ENCODE results near the gene C10orf143.

The C10orf143 gene

DNA sequence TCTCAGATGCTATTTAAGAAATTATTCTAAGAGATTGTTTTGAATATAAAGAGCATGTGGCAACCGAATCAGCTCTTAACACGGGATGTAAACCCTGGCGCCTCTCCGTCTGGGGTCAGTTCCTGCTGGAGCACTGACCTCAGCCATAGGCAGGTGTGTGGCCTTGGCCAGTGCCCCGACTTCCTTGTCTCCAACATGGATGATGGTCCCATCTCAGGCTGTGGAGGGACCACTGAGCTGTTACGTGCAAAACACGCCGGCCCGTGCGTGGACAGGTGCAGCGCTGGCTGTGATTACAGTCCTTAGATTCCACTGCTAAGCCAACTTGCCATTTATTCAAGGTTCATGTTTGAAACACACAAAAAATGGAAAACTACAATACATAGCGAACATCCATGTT is 59.9 kb downstream of the C10orf143 start:
- no peak for DNase-seq

GRCh38 chr10:130049987-130050386 is 60.6 kb downstream of the C10orf143 start:
- no peak for DNase-seq

DNA sequence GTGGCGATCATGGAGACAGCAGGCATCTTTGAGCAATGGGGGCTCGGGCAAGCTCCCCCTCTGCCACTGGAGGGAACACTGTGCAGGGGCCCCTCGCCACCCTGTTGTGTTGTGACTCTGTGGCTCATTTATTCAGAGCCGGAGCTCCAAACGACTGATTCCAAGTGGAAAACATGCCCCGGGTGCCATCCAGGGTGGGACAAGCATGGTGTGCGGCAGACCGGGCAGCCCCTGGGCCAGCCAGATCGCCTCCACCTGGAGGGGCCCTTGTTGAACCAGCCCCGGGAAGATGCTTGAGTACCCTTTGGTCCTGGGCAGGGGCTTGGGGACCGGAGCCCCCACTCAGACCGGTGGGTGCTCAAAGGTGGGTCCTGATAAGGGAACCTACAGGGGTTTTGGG is 61.4 kb downstream of the C10orf143 start:
- no peak for DNase-seq

- no peak for DNase-seq
Observed at GRCh38 chr10:130048081-130048480, 62.5 kb downstream of the C10orf143 start.

- DNase-seq, result no peak
Observed at GRCh38 chr10:130047336-130047735, 63.3 kb downstream of the C10orf143 start.

DNA sequence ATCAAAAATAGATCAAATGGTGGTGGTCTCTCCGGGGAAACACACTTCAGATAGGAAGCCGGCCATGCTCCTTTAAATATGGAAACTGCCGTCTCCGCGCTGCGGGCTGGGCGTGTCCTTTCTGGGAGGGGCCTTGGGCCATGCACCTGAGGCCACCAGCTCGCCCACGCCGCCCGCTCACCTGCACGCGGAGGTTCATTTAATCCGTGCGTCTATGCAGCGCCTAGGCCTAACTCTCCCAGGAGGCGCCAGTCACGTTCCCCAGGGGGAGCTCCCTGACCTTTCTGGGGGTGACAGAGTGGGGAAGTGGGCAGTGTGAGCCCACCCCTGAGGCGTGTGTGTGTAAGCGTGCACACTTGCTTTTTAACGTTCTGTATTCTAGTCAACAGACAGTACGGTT is 64.0 kb downstream of the C10orf143 start:
- DNase-seq, result no peak

DNA sequence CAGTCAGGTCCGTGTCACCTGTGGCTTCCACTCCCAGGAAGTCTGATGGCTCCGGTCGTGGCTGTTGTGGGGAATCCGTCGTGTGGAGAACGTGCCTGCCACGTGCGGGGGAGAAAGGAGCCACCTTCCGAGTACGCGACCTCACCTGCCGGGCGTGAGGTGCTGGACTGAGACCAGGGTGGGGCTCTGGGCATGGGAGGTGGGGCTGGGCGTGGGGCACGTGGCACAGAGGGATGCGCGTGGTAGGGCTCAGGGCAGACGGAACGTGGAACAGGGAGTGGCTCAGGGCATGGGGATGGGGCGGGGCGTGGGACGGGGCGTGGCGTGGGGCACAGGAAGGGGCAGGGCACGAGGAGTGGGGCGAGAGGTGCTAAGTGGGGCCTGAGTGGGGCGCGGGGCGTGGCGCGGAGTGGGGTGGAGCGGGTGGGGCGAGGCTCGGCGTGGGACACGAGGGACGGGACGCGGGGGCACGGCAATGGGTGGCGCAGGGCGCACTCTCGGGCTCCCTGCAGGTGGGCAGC is 64.8 kb downstream of the C10orf143 start:
- no peak for DNase-seq

DNA sequence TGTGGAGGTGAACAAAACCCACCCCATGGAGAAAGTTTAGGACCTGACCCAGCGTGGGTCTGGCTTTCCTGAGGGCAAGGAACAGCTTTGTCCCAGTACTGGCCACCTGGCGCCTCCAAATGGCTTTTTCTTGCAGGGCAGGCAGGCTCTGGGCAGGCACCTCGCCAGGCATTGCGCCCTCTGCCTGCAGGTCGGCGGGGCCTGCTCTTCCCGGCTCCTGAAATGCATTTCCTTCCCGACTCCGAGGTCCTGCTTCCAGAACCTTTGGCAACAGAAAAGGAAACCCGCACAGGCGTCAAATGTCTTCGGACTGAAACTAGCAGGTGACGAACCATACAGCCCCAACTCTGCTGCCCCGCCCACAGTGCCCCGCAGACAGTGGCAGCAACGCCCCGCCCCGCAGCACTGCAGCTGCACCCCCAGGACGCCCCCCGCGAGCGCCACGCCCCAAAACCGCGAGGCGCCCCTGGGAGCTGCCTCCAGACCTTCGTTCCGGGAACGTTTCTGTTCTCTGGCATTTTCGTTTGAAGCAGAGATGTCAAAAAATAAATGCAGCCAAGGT is 65.5 kb downstream of the C10orf143 start:
- DNase-seq, result no peak

- no peak for DNase-seq
Observed at GRCh38 chr10:130044067-130045061, 66.3 kb downstream of the C10orf143 start.

DNA sequence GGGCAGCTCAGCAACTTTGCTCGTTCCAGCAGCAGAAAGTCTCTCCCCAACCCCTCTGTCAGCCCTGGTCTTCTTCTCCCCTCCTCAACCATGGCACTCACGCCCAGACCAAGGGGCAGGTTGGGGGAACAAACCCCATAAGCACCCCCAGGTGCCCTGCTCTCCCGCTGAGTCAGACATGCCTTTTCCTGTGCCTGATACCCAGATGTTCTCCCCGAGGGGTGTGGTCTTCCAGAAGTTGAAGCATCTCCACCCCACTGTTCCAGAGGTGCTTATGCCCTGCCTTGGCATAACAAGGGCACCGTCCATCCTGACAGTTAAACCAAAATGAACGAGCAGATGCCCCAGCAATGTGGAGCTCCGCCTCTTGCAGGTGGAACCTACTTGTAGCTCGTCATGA is 67.1 kb downstream of the C10orf143 start:
- no peak for DNase-seq

DNA sequence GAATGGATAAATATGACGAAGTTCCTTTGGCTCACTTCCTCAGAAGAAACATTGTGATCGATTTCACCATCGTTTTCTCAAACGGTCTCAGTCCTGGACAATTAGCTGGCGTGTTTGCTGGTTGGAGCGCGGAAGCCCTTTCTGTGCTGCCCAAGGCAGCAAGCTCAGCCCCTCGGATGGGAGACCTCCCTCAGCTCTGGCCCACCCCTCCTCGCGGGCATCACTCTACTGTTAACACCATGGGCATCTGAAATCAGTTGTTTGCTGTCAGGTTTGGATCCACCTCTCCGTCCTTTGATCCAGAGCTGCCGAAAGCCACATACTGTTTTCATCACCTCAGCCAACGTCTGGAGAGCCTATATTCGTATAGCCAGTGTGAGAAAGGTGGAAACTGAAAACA is 68.2 kb downstream of the C10orf143 start:
- no peak for DNase-seq

GRCh38 chr10:130041451-130042371 is 68.9 kb downstream of the C10orf143 start:
- no peak for DNase-seq

GRCh38 chr10:130040817-130041330 is 69.8 kb downstream of the C10orf143 start:
- DNase-seq, result no peak

GRCh38 chr10:130040351-130040750 is 70.3 kb downstream of the C10orf143 start:
- DNase-seq, result no peak

DNA sequence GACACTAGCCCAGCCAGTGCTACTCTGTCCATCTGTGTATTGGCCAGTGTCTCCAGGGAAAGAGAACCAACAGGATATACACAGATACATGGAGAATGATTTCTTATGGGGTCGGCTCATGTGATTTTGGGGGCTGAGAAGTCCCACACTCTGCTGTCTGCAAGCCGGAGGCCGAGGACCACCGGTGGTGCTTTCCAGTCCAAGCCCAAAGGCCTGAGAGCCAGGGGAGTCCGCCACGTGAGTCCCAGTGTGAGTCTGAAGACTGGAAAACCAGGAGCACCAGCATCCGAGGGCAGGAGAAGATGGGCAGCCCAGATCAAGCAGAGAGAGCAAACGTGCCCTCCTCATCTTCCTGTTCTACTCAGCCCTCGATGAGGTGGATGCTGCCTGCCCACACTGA is 71.5 kb downstream of the C10orf143 start:
- no peak for DNase-seq

DNA sequence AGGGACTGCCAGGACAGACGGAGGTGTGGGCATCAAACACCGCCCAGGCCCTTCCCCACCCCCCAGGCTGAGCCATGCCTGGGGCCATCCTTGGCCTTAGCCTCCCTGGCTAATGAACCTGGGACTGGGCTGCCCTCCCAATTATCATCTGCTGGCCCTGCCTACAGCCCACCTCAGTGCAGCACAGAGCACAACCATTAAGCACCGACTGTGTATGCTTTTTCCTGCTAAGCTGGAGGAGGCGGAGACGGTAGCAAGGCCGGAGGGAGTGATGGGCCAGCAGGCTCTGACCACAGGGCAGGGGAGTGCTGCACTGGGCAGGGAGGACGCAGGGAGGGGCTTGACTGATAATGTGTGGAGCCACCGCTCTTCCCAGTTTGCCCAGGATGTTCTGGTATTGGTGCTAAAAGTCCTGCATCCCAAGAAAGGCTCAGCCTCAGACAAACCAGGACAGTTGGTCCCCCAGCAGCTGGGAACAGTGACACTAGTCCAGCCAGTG is 72.0 kb downstream of the C10orf143 start:
- DNase-seq, result no peak

DNA sequence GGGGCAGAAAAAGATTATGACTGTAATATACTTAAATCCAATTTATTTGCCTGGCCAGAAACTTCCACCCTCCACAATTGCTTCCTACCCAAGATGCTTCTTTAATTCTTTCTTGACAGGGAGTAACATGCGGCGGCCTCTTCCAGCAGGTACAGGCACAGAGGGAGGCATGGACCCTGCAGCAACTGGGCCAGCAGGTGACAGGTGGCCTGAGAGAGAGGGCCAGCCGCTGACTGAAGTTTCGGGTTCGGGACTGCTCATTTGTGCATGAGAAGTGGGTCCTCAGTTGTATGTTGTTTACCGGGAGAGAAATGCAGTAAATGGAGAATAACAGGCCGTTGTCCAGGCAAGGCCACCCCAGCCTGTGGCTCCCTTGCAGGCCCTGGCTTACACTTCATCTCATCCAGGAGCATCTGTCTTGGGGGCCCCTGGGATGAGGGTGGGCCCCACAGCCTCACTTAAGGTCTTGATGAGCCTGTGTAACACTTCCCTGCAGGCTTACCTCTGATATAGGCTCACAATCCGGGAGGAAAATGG is 72.5 kb downstream of the C10orf143 start:
- DNase-seq, result no peak

DNA sequence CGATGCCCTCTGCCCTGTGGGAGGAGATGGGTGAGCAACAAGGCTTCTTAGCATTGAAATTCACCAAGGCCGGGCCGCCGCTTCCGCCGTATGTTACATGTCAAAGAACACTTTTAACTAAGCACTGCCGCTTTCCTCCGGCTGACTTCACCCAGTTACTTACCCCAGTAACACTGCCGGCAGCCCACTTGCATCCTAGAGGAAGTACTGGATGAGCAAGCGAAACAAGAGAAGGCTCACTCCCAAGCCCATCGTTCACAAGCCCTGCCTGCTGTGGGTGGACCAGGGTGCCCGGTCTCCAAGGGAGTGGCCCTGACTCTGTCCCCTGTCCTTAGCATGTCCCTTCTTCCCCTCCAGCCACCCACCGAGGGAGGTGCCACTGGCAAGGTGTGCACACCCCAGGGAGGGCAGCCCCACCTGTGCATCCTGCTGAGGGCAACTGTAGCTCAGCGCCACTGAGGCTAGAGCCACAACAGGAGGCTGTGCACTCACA is 73.4 kb downstream of the C10orf143 start:
- no peak for DNase-seq

DNA sequence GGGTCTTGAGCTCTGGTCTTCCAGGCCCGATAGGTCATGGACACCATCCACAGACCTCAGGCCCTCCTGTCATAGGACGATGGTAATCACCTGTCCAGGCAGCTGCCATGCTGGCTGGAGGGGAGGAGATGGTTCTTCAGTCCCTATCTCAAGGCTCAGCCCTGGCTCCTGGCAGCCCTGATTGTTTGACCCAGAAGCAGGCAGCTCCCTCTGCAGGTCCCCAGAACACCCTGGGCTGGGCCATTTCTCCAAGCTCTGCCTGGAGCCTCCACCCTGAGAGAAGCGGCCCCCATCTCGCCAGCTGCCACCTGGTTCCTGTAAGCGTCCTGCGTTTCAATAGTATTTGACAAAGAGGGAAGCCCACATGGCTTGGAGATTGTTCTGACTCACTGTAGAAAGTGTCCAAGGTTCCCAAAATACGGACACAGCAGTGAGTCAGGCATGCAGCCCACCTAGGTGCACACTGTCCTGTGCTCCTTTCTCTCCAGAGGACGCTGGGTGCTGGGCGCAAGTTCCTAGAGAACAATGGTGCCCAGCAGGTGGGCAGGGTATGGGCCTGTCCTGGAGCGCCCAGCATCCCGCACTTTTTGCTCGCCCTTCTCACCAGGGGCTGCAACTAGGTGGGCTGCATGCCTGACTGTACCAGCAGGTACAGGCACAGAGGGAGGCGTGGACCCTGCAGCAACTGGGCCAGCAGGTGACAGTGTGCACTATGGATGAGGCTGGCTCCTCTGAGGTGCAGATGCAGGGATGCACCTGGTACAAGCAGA is 74.1 kb downstream of the C10orf143 start:
- DNase-seq, result no peak

- DNase-seq, result no peak
Observed at GRCh38 chr10:130029209-130029608, 81.4 kb downstream of the C10orf143 start.

DNA sequence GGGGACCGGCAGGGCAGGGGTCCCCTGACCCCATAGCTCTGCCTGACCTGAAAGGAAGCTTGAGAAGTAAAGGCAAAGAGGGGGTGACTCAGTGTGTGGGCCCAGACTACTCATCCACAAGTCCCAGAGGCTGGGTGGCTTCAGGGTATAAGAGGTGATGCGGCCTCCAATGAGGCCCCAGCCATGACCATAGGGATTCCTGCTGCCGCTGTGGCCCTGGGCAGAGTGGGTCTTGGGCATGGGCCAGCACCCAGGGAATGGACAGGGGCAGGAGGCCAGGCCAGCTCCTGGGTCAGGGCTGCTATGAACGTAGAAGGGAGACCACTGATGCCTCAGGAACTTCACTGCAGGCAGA is 82.2 kb downstream of the C10orf143 start:
- DNase-seq, result no peak

All from stimulated activated CD4-positive, alpha-beta T cell treated with anti-CD3 and anti-CD28 coated beads, Interleukin-4, amount 100 ng/mL, for 1 hour (primary cell).